Neuronal stem cell (in vitro differentiated cells): ENCODE measurements around the gene WWC2.

Experiments used
- DNase-seq: peaks from one replicate; pipeline ENCODE4 v3.0.0-alpha.2; 2013; ENCODE audit warnings: low spot score
- H2AFZ ChIP-seq: one replicate; pipeline ENCODE4 v1.6.1; 2013; ENCODE audit warnings: mild to moderate bottlenecking, low read length, inconsistent platforms
- H2AK5ac ChIP-seq: 2 replicates; pipeline ENCODE4 v1.6.1; 2013; ENCODE audit warnings: low read depth, mild to moderate bottlenecking, inconsistent platforms, low read length, moderate library complexity, mixed read lengths
- H2BK120ac ChIP-seq: 2 replicates; pipeline ENCODE4 v1.6.1; 2013; ENCODE audit warnings: low read depth, mild to moderate bottlenecking, inconsistent platforms, low read length, moderate library complexity, mixed read lengths
- H2BK12ac ChIP-seq: one replicate; pipeline ENCODE4 v1.6.1; 2013; ENCODE audit warnings: low read length, inconsistent platforms
- H2BK15ac ChIP-seq: 2 replicates; pipeline ENCODE4 v1.6.1; 2013; ENCODE audit warnings: mild to moderate bottlenecking, low read length, inconsistent platforms, mixed read lengths
- H2BK5ac ChIP-seq: one replicate; pipeline ENCODE4 v1.6.1; 2013; ENCODE audit warnings: inconsistent platforms, mild to moderate bottlenecking, low read length, moderate library complexity
- H3K14ac ChIP-seq: one replicate; pipeline ENCODE4 v1.6.1; 2013; ENCODE audit warnings: low read length, inconsistent platforms
- H3K18ac ChIP-seq: 2 replicates; pipeline ENCODE4 v1.6.1; 2013; ENCODE audit warnings: low read length, inconsistent platforms
- H3K23ac ChIP-seq: 2 replicates; pipeline ENCODE4 v1.6.1; 2013; ENCODE audit warnings: low read depth, mild to moderate bottlenecking, mixed read lengths, low read length, inconsistent platforms; ENCODE audit not compliant: poor library complexity
- H3K27ac ChIP-seq: replicated peaks from 3 replicates; pipeline ENCODE4 v1.5.1; 2013; ENCODE audit warnings: low read length, inconsistent platforms
- H3K27me3 ChIP-seq, 3 experiments: 2 replicates each; pipeline ENCODE4 v1.6.1; 2013; ENCODE audit warnings: low read length in 3 of 3, mild to moderate bottlenecking in 2 of 3, inconsistent platforms in 1 of 3, low read depth in 1 of 3, mixed read lengths in 1 of 3, moderate library complexity in 1 of 3; ENCODE audit not compliant: control insufficient read depth in 3 of 3, insufficient read depth in 3 of 3
- H3K36me3 ChIP-seq, 2 donors: replicated peaks in 1 of 2; 2 replicates each; pipeline ENCODE4 v1.6.1; 2013; ENCODE audit warnings: low read length in 2 of 2; ENCODE audit not compliant: control insufficient read depth in 2 of 2, insufficient read depth in 2 of 2
- H3K4ac ChIP-seq: 2 replicates; pipeline ENCODE4 v1.6.1; 2013; ENCODE audit warnings: inconsistent platforms, mild to moderate bottlenecking, low read length, moderate library complexity
- H3K4me1 ChIP-seq, 2 donors: 1 replicate in 1 of 2; 2 replicates in 1 of 2; pipeline ENCODE4 v1.6.1; 2013; ENCODE audit warnings: low read length in 2 of 2, low read depth in 1 of 2; ENCODE audit not compliant: control insufficient read depth in 2 of 2, insufficient read depth in 1 of 2
- H3K4me2 ChIP-seq: one replicate; pipeline ENCODE4 v1.6.1; 2013; ENCODE audit warnings: mild to moderate bottlenecking, low read length, inconsistent platforms; ENCODE audit not compliant: insufficient read depth, poor library complexity, severe bottlenecking
- H3K4me3 ChIP-seq, 2 donors: 2 replicates each; pipeline ENCODE4 v1.5.1; 2013; ENCODE audit warnings: low read length in 2 of 2, mild to moderate bottlenecking in 2 of 2, inconsistent platforms in 1 of 2, moderate library complexity in 1 of 2
- H3K79me1 ChIP-seq: one replicate; pipeline ENCODE4 v1.6.1; 2013; ENCODE audit warnings: low read depth, mild to moderate bottlenecking, inconsistent platforms, low read length, moderate library complexity
- H3K9ac ChIP-seq: one replicate; pipeline ENCODE4 v1.6.1; 2013; ENCODE audit warnings: mild to moderate bottlenecking, low read depth, low read length, inconsistent platforms; ENCODE audit not compliant: poor library complexity
- H3K9me3 ChIP-seq, 2 donors: replicated peaks in 1 of 2; 2 replicates each; pipeline versions ENCODE3 to v1.6.1; 2013; ENCODE audit warnings: low read length in 2 of 2, mild to moderate bottlenecking in 2 of 2, inconsistent platforms in 1 of 2, low read depth in 1 of 2, mixed read lengths in 1 of 2, moderate library complexity in 1 of 2; ENCODE audit not compliant: control insufficient read depth in 2 of 2, insufficient read depth in 1 of 2
- H4K8ac ChIP-seq: one replicate; pipeline ENCODE4 v1.6.1; 2013; ENCODE audit warnings: low read depth, mild to moderate bottlenecking, inconsistent platforms, low read length, moderate library complexity
- H4K91ac ChIP-seq: one replicate; pipeline ENCODE4 v1.6.1; 2013; ENCODE audit warnings: low read length, low read depth, mild to moderate bottlenecking, inconsistent platforms; ENCODE audit not compliant: poor library complexity
- WGBS, 2 donors: extraction: QIAGEN DNeasy Blood & Tissue Kit; methylation state at CpG; one replicate each; pipeline ENCODE4 v1.1.7; 2013; ENCODE audit warnings: missing lambda C conversion rate in 2 of 2, mixed read lengths in 1 of 2; ENCODE audit not compliant: insufficient read length in 2 of 2, insufficient replicate concordance in 1 of 2; ENCODE audit errors: extremely low coverage in 2 of 2; 5-methylcytosine and 5-hydroxymethylcytosine counted together

WWC2 gene

GRCh38 chr4:183284965-183285364, 185.9 kb downstream of the WWC2 start:
- Histone ChIP-seq H2BK12ac (no peak overlapping the region), H3K23ac (no peak overlapping the region), H2BK15ac (no peak overlapping the region), H4K8ac (no peak overlapping the region), H3K18ac (no peak overlapping the region), H3K9me3 (no peaks in the 10 kb centered on the region), H3K4me3 (no peak overlapping the region), H2AFZ (no peak overlapping the region), H4K91ac (no peak overlapping the region), H3K27me3 (no peaks in the 10 kb centered on the region), H2BK120ac (no peak overlapping the region), H3K79me1 (no peaks in the 10 kb centered on the region), H3K14ac (no peak overlapping the region), H3K4me1 (no peaks in the 10 kb centered on the region), H2BK5ac (no peak overlapping the region), H3K4ac (no peak overlapping the region), H2AK5ac (no peak overlapping the region), H3K36me3 (peaks cover 26 to 98% of the 10 kb centered on the region in 2 donors), H3K9ac (no peak overlapping the region), H3K27ac (no peak overlapping the region), H3K4me2 (no peak overlapping the region)
- no CpG with 5 or more reads among the region's 4 CpGs for WGBS, 2 donors
- no peak for DNase-seq

GRCh38 chr4:183285886-183286285, 186.8 kb downstream of the WWC2 start:
- H3K4me3 ChIP-seq = no peak overlapping the region
- H3K4me1 ChIP-seq = no peaks in the 10 kb centered on the region
- H3K4ac ChIP-seq = no peak overlapping the region
- peaks cover 27 to 98% of the 10 kb centered on the region in 2 donors for H3K36me3 ChIP-seq
- WGBS, 2 donors = no CpG with 5 or more reads among the region's 7 CpGs
- no peaks in the 10 kb centered on the region for H3K79me1 ChIP-seq
- H3K9me3 ChIP-seq = no peaks in the 10 kb centered on the region
- H3K27me3 ChIP-seq = no peaks in the 10 kb centered on the region
- no peak overlapping the region for H3K4me2 ChIP-seq
- peak overlapping the region; percentile 76 for H3K23ac ChIP-seq
- no peak overlapping the region for H2BK120ac ChIP-seq
- no peak for DNase-seq
- H2AK5ac ChIP-seq = no peak overlapping the region
- no peak overlapping the region for H3K14ac ChIP-seq
- no peak overlapping the region for H4K8ac ChIP-seq
- no peak overlapping the region for H4K91ac ChIP-seq
- no peak overlapping the region for H2AFZ ChIP-seq
- no peak overlapping the region for H3K18ac ChIP-seq
- H2BK12ac ChIP-seq = peak overlapping the region; percentile 73
- no peak overlapping the region for H2BK15ac ChIP-seq
- no peak overlapping the region for H2BK5ac ChIP-seq
- no peak overlapping the region for H3K27ac ChIP-seq
- no peak overlapping the region for H3K9ac ChIP-seq

- Histone ChIP-seq H2BK120ac (no peak overlapping the region), H2AK5ac (no peak overlapping the region), H3K79me1 (no peaks in the 10 kb centered on the region), H3K4me3 (no peak overlapping the region), H3K18ac (no peak overlapping the region), H2AFZ (no peak overlapping the region), H3K9ac (no peak overlapping the region), H2BK15ac (no peak overlapping the region), H3K4me1 (no peaks in the 10 kb centered on the region), H3K4me2 (no peak overlapping the region), H3K14ac (no peak overlapping the region), H3K9me3 (no peaks in the 10 kb centered on the region), H4K91ac (no peak overlapping the region), H4K8ac (no peak overlapping the region), H2BK5ac (no peak overlapping the region), H3K36me3 (peaks cover 29 to 97% of the 10 kb centered on the region in 2 donors), H3K27me3 (no peaks in the 10 kb centered on the region), H3K23ac (no peak overlapping the region), H3K4ac (no peak overlapping the region), H2BK12ac (no peak overlapping the region), H3K27ac (no peak overlapping the region)
- no CpG with 5 or more reads among the region's 11 CpGs for WGBS, 2 donors
- DNase-seq = no peak
Measured at GRCh38 chr4:183286590-183287308, 187.7 kb downstream of the WWC2 start.

GRCh38 chr4:183287309-183287659, 188.2 kb downstream of the WWC2 start:
- Histone ChIP-seq H3K9ac (no peak overlapping the region), H2AFZ (no peak overlapping the region), H3K18ac (no peak overlapping the region), H3K27me3 (no peaks in the 10 kb centered on the region), H3K4me1 (no peaks in the 10 kb centered on the region), H4K91ac (no peak overlapping the region), H3K4me3 (no peak overlapping the region), H4K8ac (no peak overlapping the region), H2BK15ac (no peak overlapping the region), H3K79me1 (no peaks in the 10 kb centered on the region), H3K27ac (no peak overlapping the region), H2AK5ac (no peak overlapping the region), H3K4me2 (no peak overlapping the region), H3K9me3 (no peaks in the 10 kb centered on the region), H2BK5ac (no peak overlapping the region), H3K14ac (no peak overlapping the region), H3K36me3 (peaks cover 29 to 93% of the 10 kb centered on the region in 2 donors), H3K23ac (no peak overlapping the region), H2BK12ac (no peak overlapping the region), H3K4ac (no peak overlapping the region), H2BK120ac (no peak overlapping the region)
- DNase-seq = no peak
- no CpG with 5 or more reads among the region's 2 CpGs for WGBS, 2 donors
